NCI-H2196 (cell line): ENCODE data around the gene DPF3.

Experiments used
- DNase-seq: peaks from one replicate; lab custom pipeline; 2025; ENCODE audit not compliant: unreplicated experiment; lab: John Stamatoyannopoulos, UW

The DPF3 gene

GRCh38 chr14:72721083-72721482, 172.8 kb downstream of the DPF3 start:
- no peak for DNase-seq

DNA sequence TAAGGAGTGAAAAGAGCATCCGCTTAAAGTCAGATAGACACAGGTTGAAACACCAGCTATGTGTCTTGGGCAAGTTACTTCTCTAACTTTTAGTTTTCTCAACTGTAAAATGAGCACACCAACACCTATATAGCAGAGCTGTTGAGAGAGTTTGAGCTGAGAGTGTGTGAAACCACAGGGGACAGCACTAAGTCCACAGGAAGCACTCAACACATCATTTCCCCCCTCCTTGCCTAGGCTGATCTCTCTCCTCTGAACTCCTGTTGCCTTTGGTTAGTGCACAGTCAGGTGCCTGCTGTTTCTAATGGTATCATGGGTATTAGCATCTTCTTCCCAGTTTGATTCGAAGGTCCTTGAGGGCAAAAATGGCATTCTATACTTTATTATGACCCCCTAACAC, 176.7 kb downstream of the DPF3 start:
- DNase-seq, result no peak

GRCh38 chr14:72716476-72716875, 177.4 kb downstream of the DPF3 start:
- DNase-seq, result no peak

DNA sequence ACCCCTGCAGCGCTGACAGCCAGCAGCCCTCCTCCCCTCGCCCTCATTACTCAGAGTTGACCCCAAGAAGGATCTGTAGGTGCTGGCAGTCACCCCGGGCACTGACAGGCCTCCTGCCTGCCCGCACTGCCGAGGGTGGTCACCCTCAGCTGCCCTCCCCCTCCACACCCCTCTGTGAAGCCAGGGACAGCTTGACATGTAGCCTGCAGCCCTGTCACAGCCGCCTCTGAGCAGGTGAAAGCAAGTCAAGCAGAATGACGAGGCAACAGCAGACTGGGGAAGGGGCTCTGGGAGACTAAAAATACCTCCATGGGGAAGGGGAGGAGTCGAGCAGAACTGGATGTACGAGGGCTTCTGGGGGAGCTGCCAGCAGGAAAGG, 178.1 kb downstream of the DPF3 start:
- no peak for DNase-seq

DNA sequence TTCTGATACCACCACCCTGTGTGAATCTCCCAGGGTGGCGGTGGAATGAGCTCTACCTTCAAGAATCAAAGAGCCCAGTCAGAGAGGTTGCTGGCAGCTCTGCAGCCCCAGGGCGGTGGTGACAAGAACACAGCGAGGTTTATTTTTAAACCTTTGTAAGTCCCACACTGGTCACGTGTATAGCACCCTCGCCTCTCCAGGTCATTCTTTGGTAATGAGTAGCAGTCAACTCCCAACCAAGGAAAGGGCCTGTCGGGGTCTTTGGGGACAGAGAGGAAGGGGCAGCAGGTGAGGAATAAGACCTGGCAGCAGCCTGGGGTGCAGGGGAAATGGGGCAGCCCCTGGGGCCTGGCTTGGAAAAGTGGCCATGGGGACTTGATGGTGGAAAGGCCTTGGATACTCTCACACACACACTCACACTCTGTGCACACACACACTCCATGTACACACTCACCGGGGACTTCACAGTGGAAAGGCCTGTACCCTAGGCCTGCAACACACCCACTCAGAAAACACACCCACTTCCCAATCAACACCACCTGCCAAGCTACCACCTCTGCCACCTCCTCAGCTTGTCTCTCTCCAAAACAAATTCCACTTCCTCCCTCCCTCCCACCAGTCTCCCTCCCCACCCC, 178.6 kb downstream of the DPF3 start:
- no peak for DNase-seq

DNA sequence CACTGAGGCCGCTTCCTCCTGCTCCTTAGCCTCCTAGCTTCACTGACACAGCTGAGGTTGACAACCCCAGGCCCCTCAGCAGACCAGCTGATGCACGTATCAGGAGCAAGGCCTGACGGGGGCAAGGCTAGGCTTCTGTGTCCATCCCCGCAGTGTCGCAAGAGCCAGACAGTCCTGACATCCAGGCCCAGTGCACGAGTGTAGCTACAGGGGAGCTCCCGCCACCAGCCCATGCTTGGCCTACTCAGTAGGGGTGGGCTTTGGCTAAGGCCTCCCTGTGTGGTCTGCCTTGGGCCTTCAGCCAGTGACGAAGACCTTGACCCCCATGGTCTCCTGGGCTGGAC, 179.1 kb downstream of the DPF3 start:
- no peak for DNase-seq

- no peak for DNase-seq
These were observed 179.8 kb downstream of the DPF3 start for GRCh38 chr14:72714094-72714493.

DNA sequence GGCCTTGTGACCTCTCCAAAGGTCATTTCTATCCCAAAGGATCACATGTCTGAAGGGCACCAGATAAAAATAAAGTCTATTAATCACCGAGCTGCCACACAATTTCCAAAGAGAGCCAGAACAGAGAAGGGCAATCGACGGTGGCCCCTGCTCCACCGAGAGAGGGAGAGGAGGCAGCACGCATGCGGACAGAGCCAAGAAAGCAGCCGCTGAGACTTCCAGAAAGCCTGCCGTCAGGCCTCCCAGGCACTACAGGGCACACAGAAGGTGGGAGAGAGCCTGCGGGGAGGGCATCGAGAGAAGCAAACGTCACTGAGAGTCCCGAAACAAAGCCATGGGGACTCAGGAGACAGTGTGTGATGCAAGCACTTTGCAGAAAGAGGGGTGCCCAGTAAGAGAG, 182.0 kb downstream of the DPF3 start:
- no peak for DNase-seq

- DNase-seq, result no peak
These were observed 183.8 kb downstream of the DPF3 start for GRCh38 chr14:72709916-72710611.

- no peak for DNase-seq
These were observed 185.0 kb downstream of the DPF3 start for GRCh38 chr14:72708708-72709475.

- no peak for DNase-seq
These were observed 185.7 kb downstream of the DPF3 start for GRCh38 chr14:72708222-72708621.

DNA sequence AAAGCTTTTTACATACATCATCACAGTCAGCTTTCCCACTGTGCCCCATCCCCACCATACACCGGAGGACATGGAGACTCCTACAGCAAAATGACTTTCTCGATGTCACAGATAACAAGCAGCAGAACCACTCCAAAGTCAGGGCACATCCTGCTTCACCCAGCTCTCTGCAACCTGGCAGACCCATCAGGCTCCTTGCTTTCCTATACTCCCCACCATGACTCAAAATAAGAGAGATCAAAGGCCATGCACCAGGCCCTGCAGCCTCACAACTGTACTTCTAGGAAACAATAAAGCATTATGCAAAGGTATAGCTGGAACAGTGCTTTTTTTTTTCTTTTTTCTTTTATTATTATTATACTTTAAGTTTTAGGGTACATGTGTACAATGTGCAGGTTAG, 187.4 kb downstream of the DPF3 start:
- no peak for DNase-seq

GRCh38 chr14:72704502-72704901, 189.4 kb downstream of the DPF3 start:
- no peak for DNase-seq

- DNase-seq, result no peak
These were observed 192.3 kb downstream of the DPF3 start for GRCh38 chr14:72701605-72702004.

DNA sequence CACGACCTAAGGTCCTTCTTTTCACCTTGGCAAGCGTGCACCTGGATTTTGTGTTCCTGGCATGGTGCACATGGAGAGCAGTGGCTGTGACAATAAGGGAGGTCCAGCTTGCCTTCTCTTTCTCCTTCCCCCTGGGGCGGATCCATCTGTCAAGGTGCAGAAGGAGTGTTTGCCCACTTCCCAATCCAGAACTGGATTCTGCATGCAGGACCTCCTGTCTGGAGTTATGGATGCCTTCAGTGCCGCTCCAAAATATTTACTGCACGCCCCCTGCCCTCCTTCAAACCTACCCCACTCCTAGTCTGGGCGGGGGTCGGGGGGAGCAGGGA, 192.7 kb downstream of the DPF3 start:
- no peak for DNase-seq

GRCh38 chr14:72700338-72701236, 193.3 kb downstream of the DPF3 start:
- DNase-seq, result no peak

DNA sequence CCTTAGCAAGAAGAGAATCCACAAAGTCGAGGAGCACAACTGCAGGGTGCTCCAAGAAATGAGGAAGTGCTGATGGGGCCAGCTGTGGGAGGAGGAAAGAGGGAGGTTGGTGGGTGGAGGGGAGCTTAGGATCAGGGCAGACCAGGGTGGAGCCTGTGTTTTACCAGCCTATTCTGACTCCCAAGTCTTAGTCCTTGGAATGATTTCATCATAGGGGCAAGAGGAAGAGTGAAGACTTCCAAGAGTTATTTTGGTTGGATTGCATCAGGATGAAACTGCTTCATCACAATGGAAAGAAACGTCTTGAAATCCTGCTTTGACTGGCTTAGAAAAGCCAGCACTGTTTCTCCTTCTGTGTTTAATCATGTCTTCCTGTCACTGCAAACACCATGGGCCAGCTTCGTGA, 194.0 kb downstream of the DPF3 start:
- DNase-seq, result no peak

DNA sequence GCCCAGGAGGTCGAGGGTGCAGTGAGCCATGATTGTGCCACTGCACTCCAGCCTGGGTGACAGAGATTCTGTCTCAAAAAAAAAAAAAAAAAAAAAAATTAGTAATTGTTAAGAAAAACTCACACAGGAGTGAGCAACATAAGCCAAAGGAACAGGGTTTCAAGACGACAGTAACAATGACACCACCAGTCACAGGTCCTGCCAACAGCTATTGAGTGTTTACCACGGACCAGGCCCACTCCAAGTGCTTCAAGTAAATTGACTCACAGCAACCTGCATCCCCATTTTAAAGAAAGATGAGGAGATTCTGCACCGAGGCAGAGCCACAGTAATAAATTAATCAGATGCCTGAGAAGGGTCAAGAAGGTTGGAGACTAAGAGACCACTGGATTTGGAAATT, 194.5 kb downstream of the DPF3 start:
- no peak for DNase-seq

DNA sequence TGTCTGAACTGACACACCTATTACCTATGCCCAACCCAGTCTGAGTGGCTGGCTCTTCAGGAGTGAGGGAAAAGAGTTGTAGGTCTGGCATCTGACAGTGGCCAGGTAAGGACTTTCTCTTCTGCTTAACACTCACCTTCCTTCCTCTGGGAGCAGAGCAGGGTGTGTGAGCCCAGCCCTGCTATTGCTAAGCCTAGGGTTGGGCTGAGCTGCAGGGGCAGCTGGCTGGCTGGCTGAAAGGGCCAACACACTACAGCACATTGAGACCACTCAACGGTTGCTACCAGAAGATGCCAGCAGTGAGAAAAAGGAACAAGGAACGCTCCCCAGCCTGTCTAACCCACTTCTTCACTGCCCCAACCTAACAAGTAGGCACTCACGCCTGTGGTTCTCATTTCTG, 201.2 kb downstream of the DPF3 start:
- DNase-seq, result no peak

DNA sequence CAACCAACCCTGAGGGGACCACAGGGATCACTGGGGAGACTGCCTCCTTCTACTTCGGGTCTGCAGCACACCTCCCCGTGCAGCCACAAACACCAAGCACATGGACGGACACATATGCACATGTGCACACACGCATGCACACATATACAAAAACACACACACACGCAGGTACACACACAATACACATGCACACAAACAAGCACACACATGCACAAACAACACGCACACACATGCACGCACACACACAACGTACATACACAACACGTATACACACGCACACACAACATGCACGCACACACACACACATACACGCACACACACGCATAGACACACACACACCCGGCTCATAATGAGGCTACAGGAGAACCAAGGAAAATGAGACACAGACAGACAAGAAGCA, 203.6 kb downstream of the DPF3 start:
- DNase-seq, result no peak

DNA sequence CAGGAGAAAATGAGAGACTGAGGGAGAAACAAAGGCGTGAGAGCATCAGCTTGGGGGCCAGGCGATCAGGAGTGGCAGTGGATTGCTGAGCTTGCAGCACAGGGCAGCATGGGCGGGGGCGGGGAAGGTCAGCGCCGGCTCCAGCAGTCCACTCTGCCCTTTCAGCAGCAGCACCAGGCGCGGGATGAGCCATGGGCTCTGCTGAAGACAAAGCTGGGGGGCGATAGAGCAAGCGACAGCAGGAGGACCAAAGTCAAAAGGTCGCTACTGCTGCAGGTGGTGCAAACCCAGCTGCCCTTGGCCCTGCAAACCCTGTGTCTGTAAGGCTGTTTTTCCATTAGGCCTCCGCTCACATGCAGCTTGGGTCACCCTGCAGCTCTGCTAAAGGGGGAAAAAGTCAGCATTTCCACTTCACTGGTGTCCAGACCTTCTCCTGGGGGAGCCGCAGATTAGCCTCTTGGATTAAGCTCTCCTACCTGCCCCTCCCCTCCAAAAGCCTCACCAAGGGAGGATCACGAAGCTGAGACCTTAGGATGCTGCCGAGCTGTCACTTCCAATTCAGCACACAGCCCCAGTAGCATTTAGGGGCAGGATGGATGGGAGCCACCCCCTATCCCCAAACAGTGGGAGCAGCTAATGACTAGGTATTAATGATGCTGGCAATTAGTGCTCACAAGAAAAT, 204.8 kb downstream of the DPF3 start:
- no peak for DNase-seq
